ENCODE data around the gene ZFR. TPM values are rescaled to one million over a fixed set of nuclear protein-coding genes. Genes with fewer than 3 reads are reported as not detected.
A peak's percentile ranks its signal among the peaks of the same experiment; 100 is the strongest.

Gene ZFR
- total RNA-seq, 2 experiments from 2014 or later = 58.8 to 61.0 TPM

DNA sequence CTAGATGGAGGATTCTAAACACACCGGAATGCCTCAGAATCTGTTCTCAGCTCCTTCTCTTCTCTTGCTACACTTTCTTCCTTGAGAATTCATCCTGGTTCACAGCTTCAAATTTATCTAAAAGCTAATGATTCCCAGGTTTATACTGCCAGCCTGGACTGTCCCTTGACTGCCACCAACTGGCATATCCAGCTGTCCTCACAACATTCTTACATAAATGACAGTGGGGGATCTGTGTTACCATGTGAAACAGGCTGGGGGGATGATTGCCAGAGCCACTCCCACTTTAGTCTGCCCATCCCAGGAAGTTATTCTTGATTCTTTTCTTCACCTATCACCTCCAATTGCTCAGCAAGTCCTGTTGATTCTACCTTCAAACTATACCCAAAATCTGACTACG, 27.2 kb upstream of the ZFR start:
- no peaks in the 10 kb centered on the region for H3K27me3 ChIP-seq (ENCODE audit: control insufficient read depth in 1 of 2, insufficient read depth in 2 of 2, low read length in 2 of 2)
- POLR2A ChIA-PET = no interaction called here
- TF ChIP-seq, protein P1, sequence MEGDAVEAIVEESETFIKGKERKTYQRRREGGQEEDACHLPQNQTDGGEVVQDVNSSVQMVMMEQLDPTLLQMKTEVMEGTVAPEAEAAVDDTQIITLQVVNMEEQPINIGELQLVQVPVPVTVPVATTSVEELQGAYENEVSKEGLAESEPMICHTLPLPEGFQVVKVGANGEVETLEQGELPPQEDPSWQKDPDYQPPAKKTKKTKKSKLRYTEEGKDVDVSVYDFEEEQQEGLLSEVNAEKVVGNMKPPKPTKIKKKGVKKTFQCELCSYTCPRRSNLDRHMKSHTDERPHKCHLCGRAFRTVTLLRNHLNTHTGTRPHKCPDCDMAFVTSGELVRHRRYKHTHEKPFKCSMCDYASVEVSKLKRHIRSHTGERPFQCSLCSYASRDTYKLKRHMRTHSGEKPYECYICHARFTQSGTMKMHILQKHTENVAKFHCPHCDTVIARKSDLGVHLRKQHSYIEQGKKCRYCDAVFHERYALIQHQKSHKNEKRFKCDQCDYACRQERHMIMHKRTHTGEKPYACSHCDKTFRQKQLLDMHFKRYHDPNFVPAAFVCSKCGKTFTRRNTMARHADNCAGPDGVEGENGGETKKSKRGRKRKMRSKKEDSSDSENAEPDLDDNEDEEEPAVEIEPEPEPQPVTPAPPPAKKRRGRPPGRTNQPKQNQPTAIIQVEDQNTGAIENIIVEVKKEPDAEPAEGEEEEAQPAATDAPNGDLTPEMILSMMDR (IDR thresholded peaks at IDR 0.05) = no peak
- H3K4me3 Mint-ChIP-seq = no peak overlapping the region
- no peaks in the 10 kb centered on the region for H3K9me3 Mint-ChIP-seq
- H3K4me1 Mint-ChIP-seq (ENCODE audit: low read depth) = no peaks in the 10 kb centered on the region
- intact Hi-C loops (cut with DNase I, micrococcal nuclease) = loop anchor here in 1 of 2 experiments (2.0 kb wide), 1 partner anchor 15 kb away; no protein-coding TSS in a partner anchor
- H3K27ac ChIP-seq (ENCODE audit: low read depth in 1 of 2, low read length in 2 of 2) = no peak overlapping the region
- ATAC-seq (ENCODE audit: poor library complexity) (no peak), DNase-seq (no peak)
- no peak overlapping the region for H3K27ac Mint-ChIP-seq
- H3K4me3 ChIP-seq (ENCODE audit: low read length) = no peak overlapping the region
- no peaks in the 10 kb centered on the region for H3K36me3 ChIP-seq (ENCODE audit: insufficient read depth, low read length)
- no peaks in the 10 kb centered on the region for H3K4me1 ChIP-seq (ENCODE audit: insufficient read depth, low read length)
- CTCF ChIA-PET = interaction anchor here (1.2 kb wide), 1 partner anchor 30 kb away, joined by 3 read pairs; no protein-coding TSS in a partner anchor
- no peaks in the 10 kb centered on the region for H3K36me3 Mint-ChIP-seq (ENCODE audit: low read depth)
- H3K27me3 Mint-ChIP-seq = no peaks in the 10 kb centered on the region
- no peaks in the 10 kb centered on the region for H3K9me3 ChIP-seq (ENCODE audit: control insufficient read depth in 1 of 2, insufficient read depth in 1 of 2, low read length in 2 of 2)

DNA sequence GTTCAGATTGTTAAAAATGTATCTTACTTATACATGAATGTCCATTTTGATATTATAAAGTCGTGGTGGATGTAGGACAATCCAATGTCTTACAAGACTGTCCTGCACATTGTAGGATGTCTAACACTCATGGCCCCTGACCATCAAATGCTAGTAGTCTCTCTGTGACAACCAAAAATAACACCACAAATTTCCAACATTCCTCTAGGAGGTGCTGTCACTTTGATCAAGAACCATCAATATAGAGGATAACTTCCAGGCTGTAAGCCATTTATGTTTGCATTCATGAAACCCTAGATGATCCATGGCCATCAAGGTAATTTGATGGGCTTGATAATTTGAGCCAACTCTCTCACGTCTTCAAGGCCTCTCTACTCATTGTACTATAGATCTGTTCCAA, 20.5 kb upstream of the ZFR start:
- H3K27ac Mint-ChIP-seq = no peak overlapping the region
- H3K27me3 Mint-ChIP-seq = no peaks in the 10 kb centered on the region
- TF ChIP-seq, protein P1 (IDR thresholded peaks at IDR 0.05) = no peak
- ATAC-seq (ENCODE audit: poor library complexity) (no peak), DNase-seq (no peak)
- no peak overlapping the region for H3K4me3 Mint-ChIP-seq
- Histone ChIP-seq H3K4me1 (ENCODE audit: insufficient read depth, low read length) (no peaks in the 10 kb centered on the region), H3K4me3 (ENCODE audit: low read length) (no peak overlapping the region), H3K36me3 (ENCODE audit: insufficient read depth, low read length) (no peaks in the 10 kb centered on the region), H3K27ac (ENCODE audit: low read depth in 1 of 2, low read length in 2 of 2) (no peak overlapping the region), H3K27me3 (ENCODE audit: control insufficient read depth in 1 of 2, insufficient read depth in 2 of 2, low read length in 2 of 2) (no peaks in the 10 kb centered on the region), H3K9me3 (ENCODE audit: control insufficient read depth in 1 of 2, insufficient read depth in 1 of 2, low read length in 2 of 2) (no peaks in the 10 kb centered on the region)
- POLR2A ChIA-PET = no interaction called here
- CTCF ChIA-PET = interaction anchor here (0.6 to 1.2 kb wide), 2 partner anchors 125 to 181 kb away, joined by 3 to 4 read pairs; no protein-coding TSS in a partner anchor
- intact Hi-C loops (cut with DNase I, micrococcal nuclease) = no loop called here
- peaks cover 7% of the 10 kb centered on the region for H3K4me1 Mint-ChIP-seq (ENCODE audit: low read depth)
- H3K9me3 Mint-ChIP-seq = no peaks in the 10 kb centered on the region
- no peaks in the 10 kb centered on the region for H3K36me3 Mint-ChIP-seq (ENCODE audit: low read depth)

DNA sequence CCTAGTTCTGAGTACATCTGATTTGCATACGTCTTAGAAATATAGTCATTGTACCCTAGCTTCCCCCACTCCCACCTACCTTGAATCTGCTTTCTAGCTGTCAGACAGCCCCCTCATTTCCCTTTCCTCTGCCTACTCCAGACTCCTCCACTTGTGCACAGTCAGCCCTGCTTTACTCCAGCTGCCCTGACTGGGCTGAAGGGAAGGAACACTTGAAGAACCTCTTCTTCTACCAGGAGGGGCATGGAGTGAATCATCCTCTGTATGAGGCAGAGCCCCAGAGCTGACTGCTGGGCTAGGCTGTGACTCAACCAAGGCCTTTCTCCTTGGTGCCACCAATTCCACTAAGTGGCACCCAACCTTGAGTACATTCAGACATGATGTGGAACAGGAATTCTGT, 18.1 kb upstream of the ZFR start:
- intact Hi-C loops (cut with DNase I, micrococcal nuclease) = no loop called here
- Mint-ChIP-seq H3K9me3 (no peaks in the 10 kb centered on the region), H3K27me3 (no peaks in the 10 kb centered on the region), H3K36me3 (ENCODE audit: low read depth) (no peaks in the 10 kb centered on the region), H3K27ac (no peak overlapping the region), H3K4me1 (ENCODE audit: low read depth) (peaks cover 7% of the 10 kb centered on the region), H3K4me3 (no peak overlapping the region)
- H3K4me3 ChIP-seq (ENCODE audit: low read length) = no peak overlapping the region
- H3K9me3 ChIP-seq (ENCODE audit: control insufficient read depth in 1 of 2, insufficient read depth in 1 of 2, low read length in 2 of 2) = peaks cover 0 to 7% of the 10 kb centered on the region in 2 experiments
- no peaks in the 10 kb centered on the region for H3K4me1 ChIP-seq (ENCODE audit: insufficient read depth, low read length)
- ATAC-seq (ENCODE audit: poor library complexity) (no peak), DNase-seq (peak in 1 of 14 experiments; percentile 13)
- CTCF ChIA-PET = no interaction called here
- TF ChIP-seq, protein P1 (IDR thresholded peaks at IDR 0.05) = no peak
- no peaks in the 10 kb centered on the region for H3K36me3 ChIP-seq (ENCODE audit: insufficient read depth, low read length)
- H3K27ac ChIP-seq (ENCODE audit: low read depth in 1 of 2, low read length in 2 of 2) = no peak overlapping the region
- POLR2A ChIA-PET = no interaction called here
- no peaks in the 10 kb centered on the region for H3K27me3 ChIP-seq (ENCODE audit: control insufficient read depth in 1 of 2, insufficient read depth in 2 of 2, low read length in 2 of 2)

Measured in CD4-positive, alpha-beta T cell (primary cell).